CD14-positive monocyte (primary cell): ENCODE data around the gene MFAP3. TPM values are rescaled to one million over a fixed set of nuclear protein-coding genes. Genes with fewer than 3 reads are reported as not detected.

Experiments used
- DNase-seq, 3 donors: peaks; one replicate each; pipeline ENCODE4 v3.0.0-alpha.2; 2011 to 2022
- H2AFZ ChIP-seq: 2 replicates; pipeline ENCODE4 v1.6.0; 2012; ENCODE audit warnings: mild to moderate bottlenecking, low read depth, low read length, inconsistent platforms; ENCODE audit not compliant: insufficient read depth, poor library complexity, severe bottlenecking
- H3K27ac ChIP-seq, 2 donors: 1 replicate in 1 of 2; 2 replicates in 1 of 2; pipeline ENCODE4 v1.5.1; 2012 to 2013; ENCODE audit warnings: low read length in 2 of 2, control low read depth in 1 of 2, inconsistent platforms in 1 of 2, low read depth in 1 of 2, mild to moderate bottlenecking in 1 of 2
- H3K27me3 ChIP-seq, 2 donors: one replicate each; pipeline versions ENCODE4 v1.6.0 to v1.6.1; 2011 to 2013; ENCODE audit warnings: low read length in 2 of 2; ENCODE audit not compliant: control insufficient read depth in 2 of 2, insufficient read depth in 2 of 2
- H3K36me3 ChIP-seq, 2 donors: replicated peaks in 1 of 2; 1 replicate in 1 of 2; 2 replicates in 1 of 2; pipeline versions ENCODE4 v1.5.1 to v1.6.1; 2012 to 2013; ENCODE audit warnings: low read length in 2 of 2, control low read depth in 1 of 2, inconsistent platforms in 1 of 2, mild to moderate bottlenecking in 1 of 2; ENCODE audit not compliant: insufficient read depth in 2 of 2, control insufficient read depth in 1 of 2
- H3K4me1 ChIP-seq, 2 donors: 1 replicate in 1 of 2; 2 replicates in 1 of 2; pipeline versions ENCODE4 v1.5.1 to v1.6.1; 2012 to 2013; ENCODE audit warnings: low read length in 2 of 2, control low read depth in 1 of 2, inconsistent platforms in 1 of 2, mild to moderate bottlenecking in 1 of 2, moderate library complexity in 1 of 2; ENCODE audit not compliant: insufficient read depth in 2 of 2, control insufficient read depth in 1 of 2
- H3K4me2 ChIP-seq: replicated peaks from 2 replicates; pipeline ENCODE3; 2012; ENCODE audit warnings: low read length, moderate library complexity, mild to moderate bottlenecking; ENCODE audit not compliant: poor library complexity, severe bottlenecking; ENCODE audit errors: extremely low read depth
- H3K4me3 ChIP-seq, 3 experiments: fragments of 200-600 bp in 1 of 3; sonication (generic) in 1 of 3; replicated peaks in 1 of 3; 1 replicate in 2 of 3; 2 replicates in 1 of 3; pipeline ENCODE4 v1.5.1; 2011 to 2013; ENCODE audit warnings: low read length in 3 of 3, mild to moderate bottlenecking in 3 of 3, control low read depth in 2 of 3, low read depth in 2 of 3, inconsistent platforms in 1 of 3, moderate library complexity in 1 of 3
- H3K79me2 ChIP-seq: 2 replicates; pipeline ENCODE4 v1.6.0; 2012; ENCODE audit warnings: mild to moderate bottlenecking, control low read depth, inconsistent platforms, low read length, moderate library complexity; ENCODE audit not compliant: insufficient read depth
- H3K9ac ChIP-seq: 2 replicates; pipeline ENCODE4 v1.6.0; 2017; ENCODE audit warnings: low read length, mild to moderate bottlenecking; ENCODE audit not compliant: insufficient read depth, poor library complexity, severe bottlenecking
- H3K9me3 ChIP-seq, 2 donors: replicated peaks in 1 of 2; 1 replicate in 1 of 2; 2 replicates in 1 of 2; pipeline versions ENCODE4 v1.5.1 to v1.6.1; 2012 to 2013; ENCODE audit warnings: low read length in 2 of 2, control low read depth in 1 of 2; ENCODE audit not compliant: control insufficient read depth in 1 of 2, insufficient read depth in 1 of 2
- H4K20me1 ChIP-seq: 2 replicates; pipeline ENCODE4 v1.6.0; 2012; ENCODE audit warnings: mild to moderate bottlenecking, low read length, control low read depth, moderate library complexity; ENCODE audit not compliant: insufficient read depth
- H3K27ac Mint-ChIP-seq, 7 donors: one replicate each; pipeline ENCODE4 v1.8.0; 2020; ENCODE audit warnings: mild to moderate bottlenecking in 7 of 7, mixed read lengths in 7 of 7, moderate library complexity in 6 of 7, inconsistent platforms in 2 of 7
- H3K27me3 Mint-ChIP-seq, 3 donors: one replicate each; pipeline ENCODE4 v1.8.0; 2021 to 2022; ENCODE audit warnings: low read depth in 3 of 3, mild to moderate bottlenecking in 3 of 3, mixed read lengths in 3 of 3, moderate library complexity in 3 of 3, inconsistent platforms in 1 of 3
- H3K36me3 Mint-ChIP-seq, 2 donors: one replicate each; pipeline ENCODE4 v1.8.0; 2020; ENCODE audit warnings: mixed read lengths in 2 of 2, inconsistent platforms in 1 of 2, mild to moderate bottlenecking in 1 of 2
- H3K4me1 Mint-ChIP-seq: one replicate; pipeline ENCODE4 v1.8.0; 2020; ENCODE audit warnings: mild to moderate bottlenecking, mixed read lengths
- H3K4me3 Mint-ChIP-seq, 2 donors: one replicate each; pipeline ENCODE4 v1.8.0; 2020; ENCODE audit warnings: mild to moderate bottlenecking in 2 of 2, mixed read lengths in 2 of 2, moderate library complexity in 1 of 2
- H3K9me3 Mint-ChIP-seq, 7 donors: one replicate each; pipeline ENCODE4 v1.8.0; 2020 to 2022; ENCODE audit warnings: mixed read lengths in 7 of 7, mild to moderate bottlenecking in 6 of 7, moderate library complexity in 6 of 7, inconsistent platforms in 2 of 7
- CTCF ChIP-seq: fragments of 200-600 bp; IDR thresholded peaks from one replicate; pipeline ENCODE4 v1.8.0; 2022; ENCODE audit warnings: antibody characterized with exemption, mild to moderate bottlenecking
- WGBS: methylation state at CpG from one replicate; pipeline ENCODE4 v1.1.5; 2013; ENCODE audit warnings: missing lambda C conversion rate; ENCODE audit not compliant: insufficient coverage; 5-methylcytosine and 5-hydroxymethylcytosine counted together
- intact Hi-C, 2 donors: fragments of 100-400 bp; cut with micrococcal nuclease; formaldehyde crosslinking; loops; one replicate each; pipeline versions ENCODE4 v1.15.0 to v1.15.1; 2023
- polyA plus RNA-seq, 3 donors: library from polyadenylated mRNA; depleted of rRNA in 1 of 3; unstranded in 2 of 3; stranded (reverse) in 1 of 3; fragments of 300-500 nt in 2 of 3; fragments of >200 nt in 1 of 3; fragmentation: Illumina TruSeq in 2 of 3; gene quantifications; 1 replicate in 2 of 3; 2 replicates in 1 of 3; pipeline ENCODE4 v1.2.3, GENCODE V29; 2012 to 2021

MFAP3 gene
- polyA plus RNA-seq, 3 donors, result 7.4 to 13.1 (median 8.6) TPM

DNA sequence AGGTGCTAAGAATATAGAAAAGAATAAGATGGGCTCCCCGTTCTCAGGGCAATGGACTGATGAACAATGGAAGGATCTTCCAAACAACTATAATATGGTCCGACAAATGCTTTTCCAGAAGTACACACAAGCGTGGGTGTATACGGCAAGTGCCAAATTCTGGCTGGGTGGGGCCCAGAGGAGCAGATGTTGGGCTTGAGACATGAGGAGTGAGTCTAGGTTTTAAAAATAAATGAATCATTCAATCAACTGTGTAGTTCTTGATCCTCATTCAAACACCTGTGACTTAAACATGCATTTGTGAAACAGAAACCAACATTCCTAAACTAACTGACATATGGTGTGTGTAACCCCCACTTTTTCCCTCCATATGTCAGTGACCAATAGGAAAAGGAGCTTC, 47.9 kb downstream of the MFAP3 start:
- Histone ChIP-seq H3K79me2 (no peaks in the 10 kb centered on the region), H3K4me2 (no peak overlapping the region), H3K4me3 (no peak overlapping the region), H3K36me3 (no peaks in the 10 kb centered on the region), H3K27me3 (peaks cover 0 to 4% of the 10 kb centered on the region in 2 donors), H2AFZ (no peak overlapping the region), H3K4me1 (no peaks in the 10 kb centered on the region), H3K9me3 (no peaks in the 10 kb centered on the region), H3K9ac (no peak overlapping the region), H3K27ac (no peak overlapping the region), H4K20me1 (no peaks in the 10 kb centered on the region)
- H3K4me1 Mint-ChIP-seq, result no peaks in the 10 kb centered on the region
- intact Hi-C loops, result no loop called here
- no peak for DNase-seq
- no peak for TF ChIP-seq CTCF
- H3K27me3 Mint-ChIP-seq, result peaks cover 6 to 8% (median 6%) of the 10 kb centered on the region in 3 donors
- H3K4me3 Mint-ChIP-seq, result no peak overlapping the region
- no CpG with 5 or more reads among the region's 4 CpGs for WGBS
- no peaks in the 10 kb centered on the region for H3K36me3 Mint-ChIP-seq
- H3K9me3 Mint-ChIP-seq, result peaks cover 0 to 1% (median 0%) of the 10 kb centered on the region in 7 donors
- H3K27ac Mint-ChIP-seq, result no peak overlapping the region

GRCh38 chr5:154087260-154087659, 48.5 kb downstream of the MFAP3 start:
- no peaks in the 10 kb centered on the region for H3K9me3 ChIP-seq
- no peaks in the 10 kb centered on the region for H3K36me3 ChIP-seq
- Mint-ChIP-seq H3K4me3 (no peak overlapping the region), H3K27ac (no peak overlapping the region), H3K36me3 (no peaks in the 10 kb centered on the region), H3K4me1 (no peaks in the 10 kb centered on the region), H3K27me3 (peaks cover 7 to 11% (median 9%) of the 10 kb centered on the region in 3 donors), H3K9me3 (peaks cover 0 to 1% (median 0%) of the 10 kb centered on the region in 7 donors)
- no peak overlapping the region for H3K4me3 ChIP-seq
- H3K4me1 ChIP-seq, result no peaks in the 10 kb centered on the region
- H3K27me3 ChIP-seq, result peaks cover under 1 to 4% of the 10 kb centered on the region in 2 donors
- no CpG with 5 or more reads among the region's 2 CpGs for WGBS
- H3K27ac ChIP-seq, result no peak overlapping the region
- no peak overlapping the region for H3K9ac ChIP-seq
- no peaks in the 10 kb centered on the region for H4K20me1 ChIP-seq
- no peak for DNase-seq
- intact Hi-C loops, result no loop called here
- no peak overlapping the region for H3K4me2 ChIP-seq
- H3K79me2 ChIP-seq, result no peaks in the 10 kb centered on the region
- no peak for TF ChIP-seq CTCF
- no peak overlapping the region for H2AFZ ChIP-seq
